ENCODE measurements around the gene PPP1R13B.

Gene PPP1R13B

DNA sequence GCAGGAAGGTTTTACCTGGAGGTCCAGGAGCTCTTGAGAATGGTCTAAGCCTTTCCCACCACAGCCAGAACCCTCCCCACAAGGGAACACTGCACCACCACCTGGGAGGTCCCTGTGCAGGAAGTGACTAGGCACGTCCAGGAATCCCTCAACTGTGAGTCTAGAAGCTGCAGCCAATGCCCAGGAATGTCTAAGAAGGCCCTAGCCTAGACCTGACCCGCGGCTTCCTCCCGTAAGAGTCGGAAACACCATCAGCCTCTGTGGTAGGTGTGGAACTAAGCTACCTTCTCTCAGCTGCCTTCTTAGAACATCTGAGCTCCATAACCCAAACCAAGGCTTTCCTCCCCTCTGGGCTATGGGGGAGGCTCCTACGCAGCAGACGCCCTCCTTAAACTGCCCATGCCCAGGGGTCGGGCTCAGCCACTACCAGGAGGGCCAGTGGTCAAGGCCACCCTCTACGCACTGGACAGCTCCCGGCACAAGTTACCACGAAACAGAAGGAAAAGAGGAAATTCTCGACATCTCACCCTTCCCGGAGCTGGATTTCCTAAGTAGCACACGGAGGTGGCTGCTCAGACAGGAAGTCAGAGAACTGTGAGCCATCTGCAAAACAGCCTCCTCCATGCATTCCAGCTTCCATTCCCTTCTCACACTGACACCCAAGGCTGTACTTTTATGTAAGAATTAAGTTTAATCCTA lies 106.2 kb downstream of the PPP1R13B start:
- no peak overlapping the region for H3K27ac ChIP-seq (ENCODE audit: low read depth, low read length, severe bottlenecking)
- peaks cover 4% of the 10 kb centered on the region for H3K36me3 ChIP-seq (ENCODE audit: control insufficient read depth, insufficient read depth, low read length)
- peaks cover 10% of the 10 kb centered on the region for H3K4me1 ChIP-seq (ENCODE audit: control insufficient read depth, insufficient read depth, low read length, poor library complexity, severe bottlenecking)
- no peak overlapping the region for H3K4me3 ChIP-seq (ENCODE audit: extremely low read depth, insufficient read depth, low read length, poor library complexity, severe bottlenecking)
- no peaks in the 10 kb centered on the region for H3K9me3 ChIP-seq (ENCODE audit: control insufficient read depth, low read length)
- 87 to 93% methylated on average over 7 to 11 of the region's 14 CpGs for WGBS, 2 experiments (ENCODE audit: insufficient coverage in 2 of 2)

- 95% methylated on average over 27 to 30 of the region's 30 CpGs for WGBS, 2 experiments (ENCODE audit: insufficient coverage in 2 of 2)
- H3K27ac ChIP-seq (ENCODE audit: low read depth, low read length, severe bottlenecking): no peak overlapping the region
- no peaks in the 10 kb centered on the region for H3K9me3 ChIP-seq (ENCODE audit: control insufficient read depth, low read length)
- peaks cover 4% of the 10 kb centered on the region for H3K36me3 ChIP-seq (ENCODE audit: control insufficient read depth, insufficient read depth, low read length)
- peaks cover 10% of the 10 kb centered on the region for H3K4me1 ChIP-seq (ENCODE audit: control insufficient read depth, insufficient read depth, low read length, poor library complexity, severe bottlenecking)
- H3K4me3 ChIP-seq (ENCODE audit: extremely low read depth, insufficient read depth, low read length, poor library complexity, severe bottlenecking): no peak overlapping the region
These were observed 107.4 kb downstream of the PPP1R13B start for GRCh38 chr14:103739793-103740501.

GRCh38 chr14:103739466-103739792 lies 107.9 kb downstream of the PPP1R13B start:
- WGBS, 2 experiments (ENCODE audit: insufficient coverage in 2 of 2): 94% methylated on average over 3 to 6 of the region's 6 CpGs
- peaks cover 10% of the 10 kb centered on the region for H3K4me1 ChIP-seq (ENCODE audit: control insufficient read depth, insufficient read depth, low read length, poor library complexity, severe bottlenecking)

GRCh38 chr14:103738701-103739451 lies 108.5 kb downstream of the PPP1R13B start:
- H3K4me3 ChIP-seq (ENCODE audit: extremely low read depth, insufficient read depth, low read length, poor library complexity, severe bottlenecking): no peak overlapping the region
- H3K36me3 ChIP-seq (ENCODE audit: control insufficient read depth, insufficient read depth, low read length): peaks cover 15% of the 10 kb centered on the region
- H3K4me1 ChIP-seq (ENCODE audit: control insufficient read depth, insufficient read depth, low read length, poor library complexity, severe bottlenecking): peaks cover 10% of the 10 kb centered on the region
- WGBS, 2 experiments (ENCODE audit: insufficient coverage in 2 of 2): 92 to 96% methylated on average over 24 to 30 of the region's 34 CpGs
- H3K27ac ChIP-seq (ENCODE audit: low read depth, low read length, severe bottlenecking): no peak overlapping the region
- H3K9me3 ChIP-seq (ENCODE audit: control insufficient read depth, low read length): no peaks in the 10 kb centered on the region

More at GRCh38 chr14:103739466-103739792, 107.9 kb downstream of the PPP1R13B start:
- Histone ChIP-seq H3K9me3 (ENCODE audit: control insufficient read depth, low read length) (no peaks in the 10 kb centered on the region), H3K36me3 (ENCODE audit: control insufficient read depth, insufficient read depth, low read length) (peaks cover 9% of the 10 kb centered on the region), H3K4me3 (ENCODE audit: extremely low read depth, insufficient read depth, low read length, poor library complexity, severe bottlenecking) (no peak overlapping the region), H3K27ac (ENCODE audit: low read depth, low read length, severe bottlenecking) (no peak overlapping the region)

- H3K36me3 ChIP-seq (ENCODE audit: control insufficient read depth, insufficient read depth, low read length): peaks cover 20% of the 10 kb centered on the region
- no peak overlapping the region for H3K27ac ChIP-seq (ENCODE audit: low read depth, low read length, severe bottlenecking)
- 86 to 89% methylated on average over 7 to 10 of the region's 10 CpGs for WGBS, 2 experiments (ENCODE audit: insufficient coverage in 2 of 2)
- no peaks in the 10 kb centered on the region for H3K9me3 ChIP-seq (ENCODE audit: control insufficient read depth, low read length)
- no peak overlapping the region for H3K4me3 ChIP-seq (ENCODE audit: extremely low read depth, insufficient read depth, low read length, poor library complexity, severe bottlenecking)
- H3K4me1 ChIP-seq (ENCODE audit: control insufficient read depth, insufficient read depth, low read length, poor library complexity, severe bottlenecking): peaks cover 10% of the 10 kb centered on the region
These were observed 109.2 kb downstream of the PPP1R13B start for GRCh38 chr14:103738166-103738565.

DNA sequence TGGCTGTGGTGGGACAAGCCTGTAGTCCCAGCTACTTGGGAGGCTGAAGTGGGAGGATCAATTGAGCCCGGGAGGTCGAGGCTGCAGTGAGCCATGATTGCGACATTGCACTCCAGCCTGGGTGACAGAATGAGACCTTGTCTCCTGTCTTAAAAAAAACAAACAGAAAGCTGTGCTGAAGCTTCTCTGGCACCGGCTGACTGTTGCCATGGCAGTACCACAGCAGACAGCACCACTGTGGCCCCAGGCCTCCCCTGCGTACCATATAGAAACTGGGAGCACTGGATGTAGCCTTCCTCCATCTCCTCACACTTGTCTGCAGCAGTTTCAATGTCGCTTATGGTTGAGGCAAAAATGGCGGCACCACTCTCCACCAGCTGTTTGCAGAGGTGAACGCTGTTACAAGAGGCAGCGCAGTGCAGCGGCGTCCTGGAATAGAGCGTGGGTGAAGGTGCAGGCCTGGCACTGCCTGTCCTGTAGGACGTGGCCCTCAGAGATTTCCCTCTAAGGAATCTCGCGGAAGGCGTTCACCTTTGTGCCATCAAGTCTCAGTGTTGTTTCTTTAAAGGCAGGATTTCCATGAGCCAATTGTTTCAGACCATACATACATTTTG lies 109.8 kb downstream of the PPP1R13B start:
- Histone ChIP-seq H3K4me1 (ENCODE audit: control insufficient read depth, insufficient read depth, low read length, poor library complexity, severe bottlenecking) (peaks cover 10% of the 10 kb centered on the region), H3K9me3 (ENCODE audit: control insufficient read depth, low read length) (no peaks in the 10 kb centered on the region), H3K27ac (ENCODE audit: low read depth, low read length, severe bottlenecking) (no peak overlapping the region), H3K36me3 (ENCODE audit: control insufficient read depth, insufficient read depth, low read length) (peaks cover 24% of the 10 kb centered on the region), H3K4me3 (ENCODE audit: extremely low read depth, insufficient read depth, low read length, poor library complexity, severe bottlenecking) (no peak overlapping the region)
- 94 to 95% methylated on average over 14 to 16 of the region's 16 CpGs for WGBS, 2 experiments (ENCODE audit: insufficient coverage in 2 of 2)

DNA sequence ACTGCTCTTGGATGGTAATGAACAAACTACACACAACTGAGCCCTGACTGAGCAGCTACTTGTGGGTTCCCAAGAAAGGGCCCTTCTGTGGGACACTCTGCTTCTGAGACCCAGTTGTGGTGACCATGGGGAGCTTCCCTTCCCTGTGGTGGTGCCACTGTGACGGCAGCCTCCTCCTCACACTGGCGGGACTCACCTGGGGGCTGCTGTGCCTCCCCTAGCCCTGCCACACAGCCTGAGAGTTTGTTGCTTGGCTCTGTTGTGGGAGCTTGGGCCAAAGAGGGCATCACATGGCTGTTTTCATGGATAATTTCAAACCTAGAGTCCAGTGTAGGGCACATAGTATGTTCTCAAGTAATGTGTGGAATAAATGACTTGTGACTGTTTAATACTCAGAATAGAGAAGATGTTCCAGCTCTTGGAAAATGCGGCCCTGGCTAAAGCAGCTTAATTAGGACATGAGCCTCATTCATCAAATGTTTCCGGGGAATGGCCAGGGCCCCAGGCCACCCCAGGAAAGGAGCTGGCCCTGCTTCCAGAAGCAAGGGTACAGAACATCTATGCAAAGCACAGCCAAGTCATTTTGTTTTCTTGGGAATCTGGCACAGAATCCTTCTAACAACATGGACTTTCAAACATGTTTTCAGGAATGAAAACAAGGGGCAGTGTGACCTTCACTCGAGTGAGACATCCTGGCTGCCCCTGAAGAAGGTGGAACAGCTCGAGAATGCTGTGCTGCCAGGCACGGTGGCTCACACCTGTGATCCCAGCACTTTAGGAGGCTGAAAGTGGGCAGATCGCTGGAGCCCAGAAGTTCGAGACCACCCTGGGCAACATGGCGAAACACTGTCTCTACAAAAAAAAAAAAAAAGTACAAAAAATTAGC lies 110.6 kb downstream of the PPP1R13B start:
- H3K9me3 ChIP-seq (ENCODE audit: control insufficient read depth, low read length): no peaks in the 10 kb centered on the region
- peaks cover 9% of the 10 kb centered on the region for H3K4me1 ChIP-seq (ENCODE audit: control insufficient read depth, insufficient read depth, low read length, poor library complexity, severe bottlenecking)
- WGBS, 2 experiments (ENCODE audit: insufficient coverage in 2 of 2): 97% methylated on average over 6 of the region's 10 CpGs
- H3K36me3 ChIP-seq (ENCODE audit: control insufficient read depth, insufficient read depth, low read length): peaks cover 27% of the 10 kb centered on the region
- no peak overlapping the region for H3K27ac ChIP-seq (ENCODE audit: low read depth, low read length, severe bottlenecking)
- no peak overlapping the region for H3K4me3 ChIP-seq (ENCODE audit: extremely low read depth, insufficient read depth, low read length, poor library complexity, severe bottlenecking)

DNA sequence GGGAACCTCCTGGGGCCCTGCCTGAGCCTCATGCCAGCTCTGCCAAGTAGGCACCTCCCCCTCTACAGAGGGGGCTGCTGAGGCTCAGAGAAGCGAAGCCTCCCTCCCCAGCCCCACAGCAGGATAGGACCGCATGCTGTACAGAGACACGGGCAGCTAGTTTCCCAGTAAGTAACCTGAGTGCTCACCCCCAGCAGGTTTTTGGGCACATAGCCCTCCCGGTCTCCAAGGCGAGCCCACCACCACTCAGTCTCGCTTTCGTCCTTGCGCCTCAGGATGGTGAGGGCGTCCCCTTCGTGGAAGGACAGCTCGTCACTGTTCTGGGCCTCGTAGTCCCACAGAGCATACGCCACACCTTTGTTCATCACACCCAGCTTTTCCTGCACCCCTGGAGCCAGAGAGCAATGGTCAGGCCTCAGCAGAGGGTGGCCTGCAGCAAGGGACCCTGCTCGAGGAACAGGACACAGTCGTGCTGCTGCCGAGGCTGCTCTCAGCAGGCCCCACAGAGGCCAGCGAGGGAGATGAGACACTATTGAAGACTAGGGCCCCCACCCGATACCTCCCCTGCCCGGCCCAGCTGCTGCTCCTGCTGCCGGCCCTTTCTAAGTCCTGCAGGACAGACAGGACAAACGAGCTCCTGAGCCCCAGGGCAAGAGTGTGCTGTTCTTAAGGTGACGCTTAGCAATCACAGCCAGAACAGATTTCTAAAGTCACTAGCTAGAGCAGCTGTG lies 111.4 kb downstream of the PPP1R13B start:
- peaks cover 2% of the 10 kb centered on the region for H3K4me1 ChIP-seq (ENCODE audit: control insufficient read depth, insufficient read depth, low read length, poor library complexity, severe bottlenecking)
- H3K4me3 ChIP-seq (ENCODE audit: extremely low read depth, insufficient read depth, low read length, poor library complexity, severe bottlenecking): no peak overlapping the region
- WGBS, 2 experiments (ENCODE audit: insufficient coverage in 2 of 2): 93% methylated on average over 22 of the region's 22 CpGs
- H3K9me3 ChIP-seq (ENCODE audit: control insufficient read depth, low read length): no peaks in the 10 kb centered on the region
- H3K36me3 ChIP-seq (ENCODE audit: control insufficient read depth, insufficient read depth, low read length): peaks cover 34% of the 10 kb centered on the region
- H3K27ac ChIP-seq (ENCODE audit: low read depth, low read length, severe bottlenecking): no peak overlapping the region

DNA sequence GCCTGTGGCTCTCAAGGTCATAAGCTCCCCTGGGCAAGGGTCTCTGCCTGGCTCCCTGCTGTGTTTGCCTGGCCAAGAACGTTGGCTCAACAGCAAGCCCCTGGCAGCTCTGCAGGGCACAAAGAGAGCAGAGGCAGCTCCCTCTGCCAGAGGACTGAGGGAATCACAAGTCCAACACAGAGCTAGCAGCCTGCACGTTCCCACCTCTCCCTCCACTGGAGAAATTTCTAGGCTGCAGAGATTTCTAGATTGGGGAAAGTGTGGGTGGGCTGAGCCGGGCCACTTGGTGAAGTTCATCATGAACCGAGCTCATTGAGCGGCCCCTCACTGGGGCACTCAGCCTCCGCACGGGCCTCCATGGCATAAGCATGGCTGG lies 111.9 kb downstream of the PPP1R13B start:
- Histone ChIP-seq H3K36me3 (ENCODE audit: control insufficient read depth, insufficient read depth, low read length) (peaks cover 38% of the 10 kb centered on the region), H3K4me1 (ENCODE audit: control insufficient read depth, insufficient read depth, low read length, poor library complexity, severe bottlenecking) (no peaks in the 10 kb centered on the region), H3K4me3 (ENCODE audit: extremely low read depth, insufficient read depth, low read length, poor library complexity, severe bottlenecking) (no peak overlapping the region), H3K27ac (ENCODE audit: low read depth, low read length, severe bottlenecking) (no peak overlapping the region), H3K9me3 (ENCODE audit: control insufficient read depth, low read length) (no peaks in the 10 kb centered on the region)
- WGBS, 2 experiments (ENCODE audit: insufficient coverage in 2 of 2): 88 to 91% methylated on average over 6 of the region's 7 CpGs

Measured in mesodermal cell (in vitro differentiated cells).